ENCODE data around the gene BCL2L12.

The BCL2L12 gene

DNA sequence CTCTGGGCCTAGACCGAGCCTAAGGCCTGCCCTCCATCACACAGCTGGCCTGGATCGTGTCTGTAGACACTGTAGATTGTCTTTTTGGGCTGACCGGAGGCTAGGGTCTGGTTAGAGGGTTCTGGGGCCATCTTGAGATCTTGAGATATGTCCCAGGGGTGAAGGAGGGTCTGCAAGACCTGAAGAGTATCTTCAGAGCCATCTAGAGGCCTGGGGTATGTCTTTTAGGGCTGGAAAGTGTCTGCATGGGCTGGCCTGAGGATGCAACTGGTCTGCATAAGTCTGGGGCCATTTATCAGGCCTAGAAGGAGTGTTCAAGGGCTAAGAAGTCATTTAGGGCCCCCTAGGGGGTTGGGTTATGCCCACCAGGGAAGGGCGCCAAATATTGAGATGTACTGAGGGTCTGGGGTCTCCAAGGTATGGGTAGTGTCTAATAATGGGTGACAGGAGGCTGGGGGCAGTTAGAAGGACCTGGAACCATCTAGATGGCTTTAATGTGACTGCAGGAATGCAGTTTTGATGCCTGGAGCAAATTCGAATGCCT is 23.2 kb upstream of the BCL2L12 start:
- DNase-seq (ENCODE audit: low spot score) = no peak

DNA sequence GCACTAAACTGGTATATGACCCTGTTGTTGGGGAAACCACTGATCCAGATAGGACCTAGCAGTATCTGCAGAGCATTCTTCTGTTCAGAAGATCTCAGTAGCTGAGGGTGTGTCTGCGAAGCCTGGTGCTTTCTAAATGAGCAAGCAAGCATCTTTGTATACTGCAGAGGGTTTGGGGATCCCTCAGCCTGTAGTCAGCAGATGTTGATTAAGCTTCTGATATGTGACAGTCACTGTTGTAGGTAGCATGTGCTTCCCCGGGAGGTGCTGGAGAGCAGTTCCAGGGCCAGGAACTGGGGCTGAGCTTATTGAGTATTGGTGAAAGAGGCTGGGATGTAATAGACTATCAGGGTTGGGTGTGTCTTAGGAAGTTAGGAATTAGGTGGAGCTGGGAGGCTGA is 22.3 kb upstream of the BCL2L12 start:
- DNase-seq (ENCODE audit: low spot score) = no peak

DNA sequence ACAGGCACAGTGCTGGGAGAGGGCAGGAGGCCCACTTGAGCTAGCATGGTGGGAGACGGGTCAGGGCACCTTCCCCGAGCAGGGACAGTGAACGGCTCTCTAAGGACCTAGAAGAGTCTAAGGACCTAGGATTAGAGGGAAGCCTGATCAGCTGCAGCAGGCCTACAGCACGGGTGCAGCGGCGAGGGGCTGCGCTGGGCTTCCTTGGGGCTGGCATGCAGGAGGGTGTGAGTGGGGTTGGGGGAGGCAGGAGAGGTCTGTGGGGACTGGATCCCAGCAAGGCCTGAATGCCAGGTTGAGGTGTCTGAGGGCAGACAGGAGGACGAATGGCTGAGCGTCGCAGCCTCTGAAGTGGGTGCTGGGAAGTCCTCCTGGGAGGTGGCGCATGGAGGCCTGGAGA is 20.1 kb upstream of the BCL2L12 start:
- no peak for DNase-seq (ENCODE audit: low spot score)

DNA sequence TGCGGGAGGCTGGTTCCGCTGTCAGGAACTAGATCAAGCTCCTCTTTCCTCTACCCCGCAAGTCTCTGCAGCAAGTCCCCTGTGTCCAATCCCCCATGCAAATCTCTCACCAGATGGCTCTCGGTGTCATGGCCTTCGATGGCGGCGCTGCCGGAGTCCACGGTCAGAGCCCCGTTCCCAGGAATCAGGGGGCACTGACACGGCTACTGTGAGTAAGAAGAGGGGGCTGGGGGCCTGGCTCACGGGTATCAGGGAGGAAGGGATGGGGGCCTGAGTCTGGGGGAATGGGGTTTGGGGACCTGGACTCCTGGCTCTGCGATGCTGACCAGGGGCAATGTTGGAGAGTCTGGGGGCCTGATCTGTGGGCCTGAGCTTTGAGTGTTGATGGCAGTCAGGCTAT is 19.7 kb upstream of the BCL2L12 start:
- no peak for DNase-seq (ENCODE audit: low spot score)

DNA sequence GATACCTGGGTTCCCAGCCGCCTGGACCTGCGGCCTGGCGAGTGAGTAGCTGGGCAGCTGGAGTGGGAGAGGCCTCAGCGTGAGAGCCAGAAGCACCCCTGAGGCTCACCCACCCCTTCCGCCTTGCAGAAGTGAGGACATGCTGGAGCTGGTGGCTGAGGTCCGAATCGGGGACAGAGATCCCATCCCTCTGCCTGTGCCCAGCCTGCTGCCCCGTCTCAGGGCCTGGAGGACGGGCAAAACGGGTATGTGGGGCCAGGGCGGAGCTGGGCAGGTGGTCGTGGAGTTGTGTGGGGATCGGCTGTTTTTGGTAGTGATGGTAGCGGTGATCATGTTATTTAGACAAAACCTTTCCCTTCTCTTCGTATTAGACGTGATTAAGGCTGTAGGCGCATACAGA is 19.1 kb upstream of the BCL2L12 start:
- DNase-seq (ENCODE audit: low spot score) = no peak

DNA sequence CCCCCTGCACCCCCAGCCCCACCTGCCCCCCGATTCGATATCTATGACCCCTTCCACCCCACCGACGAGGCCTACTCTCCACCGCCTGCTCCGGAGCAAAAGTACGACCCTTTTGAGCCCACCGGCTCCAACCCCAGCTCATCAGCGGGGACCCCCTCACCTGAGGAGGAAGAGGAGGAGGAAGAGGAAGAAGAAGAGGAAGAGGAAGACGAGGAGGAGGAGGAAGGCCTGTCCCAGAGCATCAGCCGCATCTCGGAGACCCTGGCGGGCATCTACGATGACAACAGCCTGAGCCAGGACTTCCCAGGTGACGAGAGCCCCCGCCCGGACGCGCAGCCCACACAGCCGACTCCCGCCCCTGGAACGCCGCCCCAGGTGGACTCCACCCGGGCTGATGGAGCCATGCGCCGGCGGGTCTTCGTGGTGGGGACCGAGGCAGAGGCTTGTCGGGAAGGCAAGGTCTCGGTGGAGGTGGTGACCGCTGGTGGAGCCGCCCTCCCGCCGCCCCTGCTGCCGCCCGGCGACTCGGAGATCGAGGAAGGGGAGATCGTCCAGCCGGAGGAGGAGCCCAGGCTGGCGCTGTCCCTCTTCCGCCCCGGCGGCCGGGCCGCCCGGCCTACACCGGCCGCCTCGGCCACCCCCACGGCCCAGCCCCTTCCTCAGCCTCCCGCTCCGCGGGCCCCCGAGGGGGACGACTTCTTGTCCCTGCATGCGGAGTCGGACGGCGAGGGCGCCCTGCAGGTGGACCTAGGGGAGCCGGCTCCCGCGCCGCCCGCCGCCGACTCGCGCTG is 14.5 kb upstream of the BCL2L12 start:
- no peak for DNase-seq (ENCODE audit: low spot score)

DNA sequence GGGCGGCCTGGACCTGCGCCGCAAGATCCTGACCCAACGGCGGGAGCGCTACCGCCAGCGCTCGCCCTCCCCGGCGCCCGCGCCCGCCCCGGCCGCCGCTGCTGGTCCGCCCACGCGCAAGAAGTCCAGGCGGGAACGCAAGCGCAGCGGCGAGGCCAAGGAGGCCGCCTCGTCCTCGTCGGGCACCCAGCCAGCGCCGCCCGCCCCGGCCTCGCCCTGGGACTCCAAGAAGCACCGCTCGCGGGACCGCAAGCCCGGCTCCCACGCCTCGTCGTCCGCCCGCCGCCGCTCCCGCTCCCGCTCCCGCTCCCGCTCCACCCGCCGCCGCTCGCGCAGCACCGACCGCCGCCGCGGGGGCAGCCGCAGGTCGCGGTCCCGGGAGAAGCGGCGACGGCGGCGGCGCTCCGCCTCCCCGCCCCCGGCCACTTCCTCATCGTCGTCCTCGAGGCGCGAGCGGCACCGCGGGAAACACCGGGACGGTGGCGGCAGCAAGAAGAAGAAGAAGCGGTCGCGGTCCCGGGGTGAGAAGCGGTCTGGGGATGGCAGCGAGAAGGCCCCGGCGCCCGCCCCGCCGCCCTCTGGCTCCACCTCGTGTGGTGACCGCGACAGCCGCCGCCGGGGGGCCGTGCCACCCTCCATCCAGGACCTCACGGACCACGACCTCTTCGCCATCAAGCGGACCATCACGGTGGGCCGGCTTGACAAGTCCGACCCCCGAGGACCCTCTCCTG is 13.7 kb upstream of the BCL2L12 start:
- no peak for DNase-seq (ENCODE audit: low spot score)

DNA sequence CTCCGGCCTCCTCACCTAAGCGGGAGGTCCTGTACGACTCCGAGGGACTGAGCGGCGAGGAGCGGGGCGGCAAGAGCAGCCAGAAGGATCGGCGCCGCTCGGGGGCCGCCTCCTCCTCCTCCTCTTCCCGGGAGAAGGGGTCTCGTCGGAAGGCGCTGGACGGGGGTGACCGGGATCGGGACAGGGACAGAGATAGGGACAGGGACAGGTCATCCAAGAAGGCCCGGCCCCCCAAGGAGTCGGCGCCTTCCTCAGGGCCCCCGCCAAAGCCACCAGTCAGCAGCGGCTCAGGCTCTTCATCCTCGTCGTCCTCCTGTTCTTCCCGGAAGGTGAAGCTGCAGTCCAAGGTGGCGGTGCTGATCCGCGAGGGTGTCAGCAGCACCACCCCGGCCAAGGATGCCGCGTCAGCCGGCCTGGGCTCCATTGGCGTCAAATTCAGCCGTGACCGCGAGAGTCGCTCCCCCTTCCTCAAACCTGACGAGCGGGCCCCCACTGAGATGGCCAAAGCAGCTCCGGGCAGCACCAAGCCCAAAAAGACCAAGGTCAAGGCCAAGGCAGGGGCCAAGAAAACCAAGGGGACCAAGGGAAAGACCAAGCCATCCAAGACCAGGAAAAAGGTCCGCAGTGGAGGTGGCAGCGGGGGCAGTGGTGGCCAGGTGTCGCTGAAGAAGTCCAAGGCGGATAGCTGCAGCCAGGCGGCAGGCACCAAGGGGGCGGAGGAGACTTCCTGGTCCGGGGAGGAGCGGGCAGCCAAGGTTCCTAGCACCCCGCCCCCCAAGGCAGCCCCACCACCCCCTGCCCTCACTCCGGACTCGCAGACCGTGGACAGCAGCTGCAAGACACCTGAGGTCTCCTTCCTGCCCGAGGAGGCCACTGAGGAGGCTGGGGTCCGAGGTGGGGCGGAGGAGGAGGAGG is 12.9 kb upstream of the BCL2L12 start:
- no peak for DNase-seq (ENCODE audit: low spot score)

DNA sequence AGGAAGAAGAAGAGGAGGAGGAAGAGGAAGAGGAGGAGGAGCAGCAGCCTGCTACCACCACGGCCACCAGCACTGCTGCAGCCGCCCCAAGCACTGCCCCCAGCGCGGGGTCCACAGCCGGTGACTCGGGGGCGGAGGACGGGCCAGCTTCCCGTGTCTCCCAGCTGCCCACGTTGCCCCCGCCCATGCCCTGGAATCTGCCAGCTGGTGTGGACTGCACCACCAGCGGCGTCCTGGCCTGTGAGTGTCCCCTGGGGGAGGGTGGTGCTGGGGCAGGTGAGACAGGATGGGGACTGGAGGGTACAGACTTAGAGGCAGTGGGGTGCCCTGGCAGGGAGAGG is 12.3 kb upstream of the BCL2L12 start:
- DNase-seq (ENCODE audit: low spot score) = no peak

DNA sequence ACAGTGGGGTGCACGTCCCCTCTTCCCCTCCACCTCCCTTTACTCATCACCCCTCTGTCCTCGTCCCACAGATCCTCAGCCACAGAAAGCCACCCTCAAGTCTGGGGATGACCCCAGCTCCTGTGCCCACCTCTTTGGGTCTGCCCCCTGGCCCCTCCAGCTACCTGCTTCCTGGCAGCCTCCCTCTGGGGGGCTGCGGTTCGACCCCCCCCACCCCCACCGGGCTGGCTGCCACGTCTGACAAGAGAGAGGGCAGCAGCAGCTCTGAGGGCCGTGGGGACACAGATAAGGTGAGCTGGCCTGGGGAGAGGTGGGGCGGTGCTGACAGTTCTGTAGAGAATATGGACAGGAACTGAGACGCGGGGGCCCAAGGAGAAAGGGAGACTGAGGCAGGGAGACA is 11.2 kb upstream of the BCL2L12 start:
- no peak for DNase-seq (ENCODE audit: low spot score)

DNA sequence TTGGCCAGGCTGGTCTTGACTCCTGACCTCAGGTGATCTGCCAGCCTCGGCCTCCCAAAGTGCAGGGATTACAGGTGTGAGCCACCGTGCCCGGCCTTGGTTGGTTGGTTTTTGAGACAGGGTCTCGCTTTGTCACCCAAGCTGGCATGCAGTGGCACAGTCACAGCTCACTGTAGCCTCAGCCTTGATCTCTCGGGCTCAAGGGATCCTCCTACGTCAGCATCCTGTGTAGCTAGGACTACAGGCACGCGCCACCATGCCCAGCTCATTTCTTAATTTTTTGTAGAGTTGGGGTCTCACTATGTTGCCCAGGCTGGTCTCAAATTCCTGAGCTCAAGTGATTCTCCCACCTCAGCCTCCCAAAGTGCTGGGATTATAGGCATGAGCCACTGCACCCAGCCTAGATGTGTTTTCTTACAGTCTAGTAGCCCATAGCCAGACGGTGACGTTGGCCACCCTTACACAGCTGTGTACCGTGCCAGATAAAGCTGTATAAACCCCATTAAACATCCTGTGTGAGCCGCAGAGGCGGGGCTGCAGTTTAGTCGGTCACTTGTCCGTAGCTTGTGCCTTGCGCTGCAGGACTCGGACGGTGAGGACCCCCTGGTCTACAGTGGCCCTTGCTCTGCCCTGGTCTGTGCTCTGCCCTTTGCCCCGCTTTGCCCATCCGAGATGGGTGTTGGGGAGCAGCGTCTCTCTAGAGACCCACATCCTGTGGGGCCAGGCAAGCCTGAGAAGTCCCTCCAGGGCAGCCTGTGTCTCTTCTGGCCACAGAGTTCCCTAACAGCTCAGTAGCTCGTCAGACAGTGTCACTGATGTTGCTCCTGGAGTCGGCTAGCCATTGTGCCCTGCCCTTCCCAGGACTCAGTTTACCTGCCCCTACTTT is 9.9 kb upstream of the BCL2L12 start:
- no peak for DNase-seq (ENCODE audit: low spot score)

DNA sequence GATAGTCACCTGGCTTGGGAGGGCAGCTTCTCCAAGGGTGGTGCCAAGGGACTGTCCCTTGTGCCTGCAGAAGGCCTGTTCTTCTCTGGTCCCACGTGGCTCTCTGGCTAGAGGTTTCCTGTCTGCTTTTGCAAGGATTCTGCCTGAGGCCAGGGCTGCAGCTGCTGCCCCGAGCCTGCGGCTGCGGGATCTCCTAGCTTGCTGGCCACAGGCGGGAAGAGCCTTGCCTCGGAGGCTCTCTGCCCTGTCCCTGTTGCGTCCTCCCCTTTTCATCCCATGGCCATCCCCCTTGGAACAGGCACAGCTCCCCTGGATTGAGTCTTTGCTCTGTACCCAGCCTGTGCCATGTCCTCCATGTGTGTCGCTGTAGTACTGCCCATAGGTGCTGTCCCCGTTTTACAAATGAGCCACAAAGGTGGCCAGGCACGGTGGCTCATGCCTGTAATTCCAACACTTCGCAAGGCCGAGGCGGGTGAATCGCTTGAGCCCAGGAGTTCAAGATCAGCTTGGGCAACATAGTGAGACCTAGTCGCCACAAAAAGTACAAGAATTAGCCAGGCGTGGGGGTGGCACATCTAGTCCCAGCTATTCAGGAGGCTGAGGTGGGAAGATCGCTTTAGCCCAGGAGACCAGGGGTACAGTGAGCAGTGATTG is 9.2 kb upstream of the BCL2L12 start:
- DNase-seq (ENCODE audit: low spot score) = no peak

DNA sequence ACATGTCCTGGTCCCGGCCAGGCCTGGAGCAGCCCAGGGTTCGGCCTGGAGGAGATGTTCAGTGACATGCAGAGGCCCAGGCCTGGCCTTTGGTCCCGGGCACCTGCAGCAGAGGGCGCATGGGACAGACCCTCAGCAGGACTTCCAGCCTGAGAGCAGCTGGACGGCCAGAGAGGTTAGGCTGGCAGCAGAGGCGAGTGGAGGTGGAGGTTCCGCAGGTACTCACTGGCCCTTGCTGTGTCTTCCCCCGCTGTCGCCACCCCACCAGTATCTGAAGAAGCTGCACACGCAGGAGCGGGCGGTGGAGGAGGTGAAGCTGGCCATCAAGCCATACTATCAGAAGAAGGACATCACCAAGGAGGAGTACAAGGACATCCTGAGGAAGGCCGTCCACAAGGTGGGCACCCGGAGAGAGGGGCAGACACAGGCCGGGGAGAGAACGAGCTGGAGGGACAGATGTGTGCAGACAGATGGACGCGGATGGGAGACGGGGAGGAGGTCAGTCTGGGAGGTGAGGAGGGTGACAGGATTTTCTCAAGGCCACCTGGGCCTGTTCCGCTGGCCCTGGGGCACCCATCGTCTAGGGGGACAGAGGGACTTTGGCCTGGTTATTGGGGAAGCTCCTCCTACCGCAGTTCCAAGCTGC is 8.1 kb upstream of the BCL2L12 start:
- peak; percentile 8 for DNase-seq (ENCODE audit: low spot score)

DNA sequence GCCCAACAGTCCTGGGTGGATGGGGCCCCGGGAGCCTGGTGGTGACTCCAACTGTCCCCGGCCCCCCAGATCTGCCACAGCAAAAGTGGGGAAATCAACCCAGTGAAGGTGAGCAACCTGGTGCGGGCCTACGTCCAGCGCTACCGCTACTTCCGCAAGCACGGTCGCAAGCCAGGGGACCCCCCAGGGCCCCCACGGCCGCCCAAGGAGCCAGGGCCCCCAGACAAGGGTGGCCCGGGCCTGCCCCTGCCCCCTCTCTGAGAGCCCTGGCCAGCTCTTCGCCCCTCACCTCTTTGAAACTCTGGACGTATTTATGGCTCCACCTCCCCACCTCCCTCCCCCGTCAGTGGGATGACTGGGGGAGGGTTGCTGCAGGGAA is 7.6 kb upstream of the BCL2L12 start:
- peak; percentile 17 for DNase-seq (ENCODE audit: low spot score)

DNA sequence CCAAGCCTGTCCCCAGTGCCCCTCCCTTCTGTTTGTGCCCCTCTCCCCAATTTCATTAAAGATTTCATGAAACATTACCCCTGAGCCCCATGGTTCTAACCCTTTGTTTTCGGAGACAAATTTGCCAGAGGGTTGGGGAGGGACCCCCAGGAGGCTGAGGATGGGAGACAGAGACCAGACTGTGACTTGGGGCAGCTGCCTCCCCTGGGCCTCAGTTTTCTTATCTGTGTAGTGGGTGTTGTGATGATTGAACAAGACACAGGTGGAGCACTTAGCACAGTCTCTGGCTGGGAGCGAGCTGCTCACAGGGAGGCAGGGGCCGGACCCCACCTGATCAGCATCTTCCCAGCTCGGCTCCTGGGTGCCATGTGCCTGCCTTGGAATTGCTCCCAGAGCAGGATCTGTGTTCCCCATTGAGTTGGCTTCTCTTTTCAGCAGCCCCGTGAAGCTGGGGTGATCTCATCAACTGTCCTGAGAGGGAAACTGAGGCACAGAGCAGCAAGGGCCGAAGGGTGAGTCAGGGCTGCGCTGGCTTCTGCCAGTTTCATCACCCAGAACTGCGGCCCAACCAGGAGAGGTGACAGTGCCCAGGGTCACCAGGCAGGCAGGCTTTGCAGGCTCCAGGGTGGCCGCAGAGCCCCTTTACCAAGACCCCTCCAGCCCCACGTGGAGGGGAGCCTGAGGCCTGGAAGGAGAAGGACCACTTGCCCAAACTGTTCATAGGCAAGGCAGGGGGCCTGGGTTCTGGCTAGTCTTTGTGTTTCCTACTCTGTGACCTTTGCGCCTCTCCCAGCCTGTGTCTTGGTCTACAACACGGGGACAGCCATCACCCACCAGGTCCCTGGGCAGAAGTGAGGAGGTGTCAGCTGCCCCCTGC is 6.9 kb upstream of the BCL2L12 start:
- peak; percentile 9 for DNase-seq (ENCODE audit: low spot score)

DNA sequence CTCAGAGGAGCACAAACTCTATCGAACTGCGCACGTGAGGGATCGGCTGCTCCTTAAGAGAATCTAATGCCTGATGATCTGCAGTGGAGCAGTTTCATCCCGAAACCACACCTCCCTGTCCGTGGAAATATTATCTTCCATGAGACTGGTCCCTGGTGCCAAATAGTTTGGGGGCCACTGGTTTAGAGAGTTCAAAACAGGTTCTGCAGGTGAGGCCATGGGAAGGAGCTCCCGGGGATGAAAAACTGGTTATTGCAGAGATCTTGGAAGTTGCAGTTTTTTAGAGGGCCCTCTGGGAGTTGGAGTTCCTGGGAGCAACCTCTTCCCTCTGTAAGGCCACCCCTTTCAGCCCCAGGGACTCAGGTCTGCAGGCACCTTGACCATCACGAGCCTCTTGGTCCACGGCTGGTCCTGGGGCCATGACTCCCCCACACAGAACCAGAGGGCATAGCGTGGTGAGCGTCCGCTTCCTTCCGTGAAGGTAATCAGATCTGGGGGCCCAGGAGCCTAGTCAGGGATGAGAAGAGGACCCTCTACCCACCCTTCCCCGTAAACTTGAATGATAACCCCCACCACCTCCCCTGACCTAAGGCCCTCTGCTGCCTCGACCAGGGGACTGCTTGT is 5.3 kb upstream of the BCL2L12 start:
- DNase-seq (ENCODE audit: low spot score) = peak; percentile 2

DNA sequence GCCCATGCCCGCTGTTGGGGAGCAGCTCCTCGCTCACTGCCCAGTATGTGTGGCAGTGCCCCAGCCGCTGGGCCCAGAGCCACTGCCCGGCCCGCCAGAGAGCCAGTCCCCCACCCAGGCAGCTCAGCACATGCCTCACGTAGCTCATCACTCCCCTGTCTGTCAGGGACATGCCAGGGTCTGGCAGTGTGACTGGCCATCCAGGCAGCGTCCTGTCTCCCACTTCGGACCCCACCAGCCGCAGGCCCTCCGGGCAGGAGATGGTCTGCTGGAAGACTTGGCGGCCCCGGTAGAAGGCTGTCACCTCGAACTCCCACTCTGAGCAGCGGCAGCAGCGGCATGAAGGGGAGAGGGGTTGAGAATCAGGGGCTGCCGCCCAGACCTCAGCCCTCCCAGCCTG is 3.7 kb upstream of the BCL2L12 start:
- DNase-seq (ENCODE audit: low spot score) = peak; percentile 7

DNA sequence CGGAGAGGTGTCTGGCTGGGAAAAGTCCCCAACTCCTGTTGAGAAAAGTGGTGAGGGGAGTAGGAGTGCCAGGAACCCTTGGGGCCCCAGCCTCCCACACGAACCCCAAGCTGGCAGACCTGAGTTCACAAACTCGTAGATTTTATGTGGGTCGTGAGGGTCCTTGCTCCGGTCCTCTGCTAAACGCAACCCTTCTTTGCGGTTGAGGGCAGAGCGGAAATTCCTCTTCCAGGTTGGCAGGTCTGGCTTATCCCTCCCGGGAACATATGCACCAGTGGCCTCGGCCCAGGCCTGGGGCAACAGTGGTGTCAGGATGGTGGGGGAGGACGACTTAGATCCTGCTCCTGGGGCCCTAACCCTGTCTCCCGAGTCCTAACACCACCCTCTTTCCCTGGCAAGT is 2.5 kb upstream of the BCL2L12 start:
- DNase-seq (ENCODE audit: low spot score) = peak; percentile 9

Data from iPS-NIHi11 (cell line).